ENCODE measurements around the gene EBF3. TPM values are rescaled to one million over a fixed set of nuclear protein-coding genes. Genes with fewer than 3 reads are reported as not detected.

EBF3 gene
- total and polyA plus RNA-seq, 2 experiments from 2014 or later = 0.27 to 0.49 TPM

DNA sequence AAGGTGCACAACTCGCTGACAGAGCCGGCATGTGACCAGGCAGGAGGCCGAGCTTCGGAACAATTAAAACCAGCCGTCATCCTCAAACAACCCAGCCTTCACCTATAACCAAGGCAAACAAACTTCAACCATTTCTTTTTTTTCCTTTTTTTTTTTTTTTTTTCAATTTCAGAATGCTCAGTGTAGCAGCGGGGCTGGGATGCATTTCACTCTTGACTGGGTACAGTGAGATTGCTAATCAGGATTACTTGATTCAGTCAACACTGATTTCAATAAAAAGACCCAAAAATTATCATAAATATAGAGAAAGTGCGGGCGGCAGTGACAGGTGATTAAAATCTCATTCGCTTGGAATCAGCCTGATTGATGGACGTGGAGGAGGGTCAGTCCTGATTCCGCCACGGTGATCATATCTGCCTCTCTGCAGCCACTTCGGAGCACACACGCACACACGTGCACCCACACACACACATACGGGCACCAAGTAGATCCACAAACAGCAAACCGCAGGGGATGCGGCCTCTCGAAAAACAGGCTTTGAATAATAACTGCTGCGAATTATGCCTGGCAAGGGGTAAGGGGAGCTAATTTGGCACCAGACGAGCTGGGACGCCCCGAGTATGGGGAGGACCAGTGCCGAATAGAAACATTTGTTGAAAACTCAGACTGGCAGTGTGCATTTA is 31.2 kb downstream of the EBF3 start (continued):
- TF ChIP-seq, protein P1, sequence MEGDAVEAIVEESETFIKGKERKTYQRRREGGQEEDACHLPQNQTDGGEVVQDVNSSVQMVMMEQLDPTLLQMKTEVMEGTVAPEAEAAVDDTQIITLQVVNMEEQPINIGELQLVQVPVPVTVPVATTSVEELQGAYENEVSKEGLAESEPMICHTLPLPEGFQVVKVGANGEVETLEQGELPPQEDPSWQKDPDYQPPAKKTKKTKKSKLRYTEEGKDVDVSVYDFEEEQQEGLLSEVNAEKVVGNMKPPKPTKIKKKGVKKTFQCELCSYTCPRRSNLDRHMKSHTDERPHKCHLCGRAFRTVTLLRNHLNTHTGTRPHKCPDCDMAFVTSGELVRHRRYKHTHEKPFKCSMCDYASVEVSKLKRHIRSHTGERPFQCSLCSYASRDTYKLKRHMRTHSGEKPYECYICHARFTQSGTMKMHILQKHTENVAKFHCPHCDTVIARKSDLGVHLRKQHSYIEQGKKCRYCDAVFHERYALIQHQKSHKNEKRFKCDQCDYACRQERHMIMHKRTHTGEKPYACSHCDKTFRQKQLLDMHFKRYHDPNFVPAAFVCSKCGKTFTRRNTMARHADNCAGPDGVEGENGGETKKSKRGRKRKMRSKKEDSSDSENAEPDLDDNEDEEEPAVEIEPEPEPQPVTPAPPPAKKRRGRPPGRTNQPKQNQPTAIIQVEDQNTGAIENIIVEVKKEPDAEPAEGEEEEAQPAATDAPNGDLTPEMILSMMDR (conservative IDR thresholded peaks at IDR 0.05; ENCODE audit: low read depth in 2 of 2) = no peak
- no peak for TF ChIP-seq ZNF114 (CRISPR knock-in tag; IDR thresholded peaks at IDR 0.05)
- TF ChIP-seq EZH2phosphoT487 (IDR thresholded peaks at IDR 0.05; ENCODE audit: unreplicated experiment) = no peak
- no peak for TF ChIP-seq POLR2AphosphoS5 (IDR thresholded peaks at IDR 0.05; ENCODE audit: low read depth)
- TF ChIP-seq EZH2 (IDR thresholded peaks at IDR 0.05; ENCODE audit: low read depth, unreplicated experiment) = no peak
- TF ChIP-seq NANOG (IDR thresholded peaks at IDR 0.05; ENCODE audit: borderline replicate concordance) = no peak
- TF ChIP-seq, protein P2, sequence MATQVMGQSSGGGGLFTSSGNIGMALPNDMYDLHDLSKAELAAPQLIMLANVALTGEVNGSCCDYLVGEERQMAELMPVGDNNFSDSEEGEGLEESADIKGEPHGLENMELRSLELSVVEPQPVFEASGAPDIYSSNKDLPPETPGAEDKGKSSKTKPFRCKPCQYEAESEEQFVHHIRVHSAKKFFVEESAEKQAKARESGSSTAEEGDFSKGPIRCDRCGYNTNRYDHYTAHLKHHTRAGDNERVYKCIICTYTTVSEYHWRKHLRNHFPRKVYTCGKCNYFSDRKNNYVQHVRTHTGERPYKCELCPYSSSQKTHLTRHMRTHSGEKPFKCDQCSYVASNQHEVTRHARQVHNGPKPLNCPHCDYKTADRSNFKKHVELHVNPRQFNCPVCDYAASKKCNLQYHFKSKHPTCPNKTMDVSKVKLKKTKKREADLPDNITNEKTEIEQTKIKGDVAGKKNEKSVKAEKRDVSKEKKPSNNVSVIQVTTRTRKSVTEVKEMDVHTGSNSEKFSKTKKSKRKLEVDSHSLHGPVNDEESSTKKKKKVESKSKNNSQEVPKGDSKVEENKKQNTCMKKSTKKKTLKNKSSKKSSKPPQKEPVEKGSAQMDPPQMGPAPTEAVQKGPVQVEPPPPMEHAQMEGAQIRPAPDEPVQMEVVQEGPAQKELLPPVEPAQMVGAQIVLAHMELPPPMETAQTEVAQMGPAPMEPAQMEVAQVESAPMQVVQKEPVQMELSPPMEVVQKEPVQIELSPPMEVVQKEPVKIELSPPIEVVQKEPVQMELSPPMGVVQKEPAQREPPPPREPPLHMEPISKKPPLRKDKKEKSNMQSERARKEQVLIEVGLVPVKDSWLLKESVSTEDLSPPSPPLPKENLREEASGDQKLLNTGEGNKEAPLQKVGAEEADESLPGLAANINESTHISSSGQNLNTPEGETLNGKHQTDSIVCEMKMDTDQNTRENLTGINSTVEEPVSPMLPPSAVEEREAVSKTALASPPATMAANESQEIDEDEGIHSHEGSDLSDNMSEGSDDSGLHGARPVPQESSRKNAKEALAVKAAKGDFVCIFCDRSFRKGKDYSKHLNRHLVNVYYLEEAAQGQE (IDR thresholded peaks at IDR 0.05; ENCODE audit: unreplicated experiment) = no peak

DNA sequence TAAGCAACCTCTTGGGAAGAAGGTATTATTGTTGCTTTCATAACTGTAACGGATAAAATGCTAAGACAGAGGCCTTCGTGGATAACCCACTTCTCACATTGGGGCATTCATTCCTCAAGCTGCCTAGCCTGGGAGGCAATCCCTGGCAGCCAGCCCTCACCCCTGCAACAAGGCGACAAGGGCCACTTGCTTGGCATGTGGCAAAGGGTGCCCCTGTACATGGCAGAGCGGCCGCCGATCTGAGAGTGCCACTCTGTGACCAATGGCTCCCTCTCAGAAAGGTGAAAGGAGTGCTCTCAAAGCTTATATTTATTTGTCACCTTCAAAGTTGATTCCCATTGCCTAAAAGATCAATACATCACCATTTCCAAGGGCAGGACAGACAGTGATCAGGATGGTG is 31.9 kb downstream of the EBF3 start:
- Histone ChIP-seq H3K4me2 (no peak overlapping the region), H3K4me3 (no peak overlapping the region), H2AFZ (no peak overlapping the region), H3K79me2 (replicated peaks; ENCODE audit: insufficient read depth) (no peaks in the 10 kb centered on the region), H4K20me1 (replicated peaks; ENCODE audit: insufficient read depth) (0 out of 2 replicates have a peak, but pooled peaks cover under 1% of the 10 kb centered on the region), H3K4me1 (ENCODE audit: insufficient read depth) (no peaks in the 10 kb centered on the region), H3K27me3 (ENCODE audit: insufficient read depth) (no peaks in the 10 kb centered on the region), H3K27ac (ENCODE audit: low read depth) (no peak overlapping the region), H3K36me3 (ENCODE audit: insufficient read depth) (no peaks in the 10 kb centered on the region), H3K9me2 (ENCODE audit: insufficient read depth) (no peaks in the 10 kb centered on the region), H3F3A (replicated peaks; ENCODE audit: low read depth) (no peaks in the 10 kb centered on the region)
- no peaks in the 10 kb centered on the region for H3K27me3 Mint-ChIP-seq (ENCODE audit: insufficient read depth, low read depth, poor library complexity)
- no peak for ATAC-seq
- no peak overlapping the region for H3K27ac Mint-ChIP-seq
- H3K36me3 Mint-ChIP-seq (ENCODE audit: low read depth) = no peaks in the 10 kb centered on the region
- no peak for DNase-seq (ENCODE audit: low spot score)
- H3K4me1 Mint-ChIP-seq = peaks cover 3% of the 10 kb centered on the region; the same call in 1 of the 3 replicates
- H3K4me3 Mint-ChIP-seq = no peak overlapping the region
- H3K9me3 Mint-ChIP-seq = no peaks in the 10 kb centered on the region
- TF ChIP-seq EZH2phosphoT487 (IDR thresholded peaks at IDR 0.05; ENCODE audit: unreplicated experiment) (no peak), NANOG (IDR thresholded peaks at IDR 0.05; ENCODE audit: borderline replicate concordance) (no peak), POLR2AphosphoS5 (IDR thresholded peaks at IDR 0.05; ENCODE audit: low read depth) (no peak), STAT1 (IDR thresholded peaks at IDR 0.05; ENCODE audit: unreplicated experiment) (no peak), EZH2 (IDR thresholded peaks at IDR 0.05; ENCODE audit: low read depth, unreplicated experiment) (no peak)
- TF ChIP-seq, protein P1 (conservative IDR thresholded peaks at IDR 0.05; ENCODE audit: low read depth in 2 of 2) = no peak
- TF ChIP-seq, protein P3, sequence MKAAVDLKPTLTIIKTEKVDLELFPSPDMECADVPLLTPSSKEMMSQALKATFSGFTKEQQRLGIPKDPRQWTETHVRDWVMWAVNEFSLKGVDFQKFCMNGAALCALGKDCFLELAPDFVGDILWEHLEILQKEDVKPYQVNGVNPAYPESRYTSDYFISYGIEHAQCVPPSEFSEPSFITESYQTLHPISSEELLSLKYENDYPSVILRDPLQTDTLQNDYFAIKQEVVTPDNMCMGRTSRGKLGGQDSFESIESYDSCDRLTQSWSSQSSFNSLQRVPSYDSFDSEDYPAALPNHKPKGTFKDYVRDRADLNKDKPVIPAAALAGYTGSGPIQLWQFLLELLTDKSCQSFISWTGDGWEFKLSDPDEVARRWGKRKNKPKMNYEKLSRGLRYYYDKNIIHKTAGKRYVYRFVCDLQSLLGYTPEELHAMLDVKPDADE (IDR thresholded peaks at IDR 0.05) = no peak
